Measurements from ENCODE around the gene BEGAIN. TPM values are rescaled to one million over a fixed set of nuclear protein-coding genes. Genes with fewer than 3 reads are reported as not detected.
A peak's percentile ranks its signal among the peaks of the same experiment; 100 is the strongest.

BEGAIN gene
- total RNA-seq, 2 experiments from 2014 or later = 0.10 TPM; not detected in 1

- DNase-seq = no peak
- H3K4me3 Mint-ChIP-seq = no peak overlapping the region
- H3K9me3 Mint-ChIP-seq = no peaks in the 10 kb centered on the region
- H3K27me3 Mint-ChIP-seq = peaks cover 2% of the 10 kb centered on the region
- no peak overlapping the region for H3K27ac Mint-ChIP-seq
- POLR2A ChIA-PET = no interaction called here
- H3K4me1 Mint-ChIP-seq = peaks cover 22% of the 10 kb centered on the region
- H3K36me3 Mint-ChIP-seq (ENCODE audit: low read depth) = no peaks in the 10 kb centered on the region
- CTCF ChIA-PET = no interaction called here
These were observed 37.2 kb downstream of the BEGAIN start for GRCh38 chr14:100549834-100550625.

GRCh38 chr14:100548939-100549338, 38.3 kb downstream of the BEGAIN start:
- H3K4me1 Mint-ChIP-seq = peaks cover 22% of the 10 kb centered on the region
- peaks cover 2% of the 10 kb centered on the region for H3K27me3 Mint-ChIP-seq
- DNase-seq = no peak
- H3K4me3 Mint-ChIP-seq = no peak overlapping the region
- ChIA-PET POLR2A (no interaction called here), CTCF (no interaction called here)
- H3K27ac Mint-ChIP-seq = peak overlapping the region; percentile 60
- H3K36me3 Mint-ChIP-seq (ENCODE audit: low read depth) = no peaks in the 10 kb centered on the region
- H3K9me3 Mint-ChIP-seq = no peaks in the 10 kb centered on the region

- ChIA-PET POLR2A (no interaction called here), CTCF (interaction anchor here (1.0 to 1.1 kb wide), 2 partner anchors 10 to 79 kb away, joined by 3 read pairs; no protein-coding TSS in a partner anchor)
- DNase-seq = no peak
- Mint-ChIP-seq H3K27me3 (peaks cover 2% of the 10 kb centered on the region), H3K4me3 (no peak overlapping the region), H3K27ac (no peak overlapping the region), H3K36me3 (ENCODE audit: low read depth) (no peaks in the 10 kb centered on the region), H3K4me1 (peaks cover 22% of the 10 kb centered on the region), H3K9me3 (no peaks in the 10 kb centered on the region)
These were observed 38.9 kb downstream of the BEGAIN start for GRCh38 chr14:100548295-100548655.

GRCh38 chr14:100547633-100548294, 39.5 kb downstream of the BEGAIN start:
- no peak overlapping the region for H3K27ac Mint-ChIP-seq
- no peak overlapping the region for H3K4me3 Mint-ChIP-seq
- no peaks in the 10 kb centered on the region for H3K9me3 Mint-ChIP-seq
- ChIA-PET CTCF (interaction anchor here (1.0 to 2.3 kb wide), 3 partner anchors 10 to 98 kb away, joined by 3 to 8 read pairs (median 3); no protein-coding TSS in a partner anchor), POLR2A (no interaction called here)
- H3K36me3 Mint-ChIP-seq (ENCODE audit: low read depth) = no peaks in the 10 kb centered on the region
- peaks cover 22% of the 10 kb centered on the region for H3K4me1 Mint-ChIP-seq
- peak; percentile 10 for DNase-seq
- H3K27me3 Mint-ChIP-seq = peaks cover 2% of the 10 kb centered on the region

- no peak overlapping the region for H3K27ac Mint-ChIP-seq
- no peaks in the 10 kb centered on the region for H3K36me3 Mint-ChIP-seq (ENCODE audit: low read depth)
- H3K4me1 Mint-ChIP-seq = peaks cover 22% of the 10 kb centered on the region
- DNase-seq = no peak
- no peaks in the 10 kb centered on the region for H3K9me3 Mint-ChIP-seq
- POLR2A ChIA-PET = no interaction called here
- peaks cover 2% of the 10 kb centered on the region for H3K27me3 Mint-ChIP-seq
- H3K4me3 Mint-ChIP-seq = no peak overlapping the region
- CTCF ChIA-PET = interaction anchor here (0.7 to 2.3 kb wide), 8 partner anchors 9 to 1308 kb away, joined by 3 to 8 read pairs (median 3); no protein-coding TSS in a partner anchor
These were observed 41.2 kb downstream of the BEGAIN start for GRCh38 chr14:100546051-100546443.

- Mint-ChIP-seq H3K27ac (no peak overlapping the region), H3K9me3 (no peaks in the 10 kb centered on the region), H3K4me3 (no peak overlapping the region), H3K36me3 (ENCODE audit: low read depth) (no peaks in the 10 kb centered on the region), H3K4me1 (peaks cover 22% of the 10 kb centered on the region), H3K27me3 (peaks cover 2% of the 10 kb centered on the region)
- POLR2A ChIA-PET = no interaction called here
- CTCF ChIA-PET = interaction anchor here (0.8 to 2.3 kb wide), 4 partner anchors 54 to 116 kb away, joined by 3 to 8 read pairs (median 3); no protein-coding TSS in a partner anchor
- DNase-seq = no peak
These were observed 41.9 kb downstream of the BEGAIN start for GRCh38 chr14:100545359-100545758.

GRCh38 chr14:100544506-100545141, 42.6 kb downstream of the BEGAIN start:
- peaks cover 2% of the 10 kb centered on the region for H3K27me3 Mint-ChIP-seq
- DNase-seq = no peak
- no peaks in the 10 kb centered on the region for H3K36me3 Mint-ChIP-seq (ENCODE audit: low read depth)
- ChIA-PET POLR2A (no interaction called here), CTCF (interaction anchor here (1.4 kb wide), 1 partner anchor 11 kb away, joined by 3 read pairs; no protein-coding TSS in a partner anchor)
- no peak overlapping the region for H3K27ac Mint-ChIP-seq
- H3K4me1 Mint-ChIP-seq = peaks cover 22% of the 10 kb centered on the region
- no peaks in the 10 kb centered on the region for H3K9me3 Mint-ChIP-seq
- H3K4me3 Mint-ChIP-seq = no peak overlapping the region

GRCh38 chr14:100543471-100544455, 43.5 kb downstream of the BEGAIN start:
- Mint-ChIP-seq H3K27ac (no peak overlapping the region), H3K27me3 (peaks cover 2% of the 10 kb centered on the region), H3K9me3 (no peaks in the 10 kb centered on the region), H3K36me3 (ENCODE audit: low read depth) (no peaks in the 10 kb centered on the region), H3K4me1 (peaks cover 22% of the 10 kb centered on the region), H3K4me3 (no peak overlapping the region)
- ChIA-PET POLR2A (no interaction called here), CTCF (interaction anchor here (0.6 to 1.4 kb wide), 2 partner anchors 10 to 139 kb away, joined by 3 read pairs; no protein-coding TSS in a partner anchor)
- DNase-seq = no peak

GRCh38 chr14:100542619-100543205, 44.5 kb downstream of the BEGAIN start:
- peaks cover 2% of the 10 kb centered on the region for H3K27me3 Mint-ChIP-seq
- peaks cover 14% of the 10 kb centered on the region for H3K4me1 Mint-ChIP-seq
- peak overlapping the region; percentile 1 for H3K27ac Mint-ChIP-seq
- ChIA-PET CTCF (no interaction called here), POLR2A (no interaction called here)
- no peaks in the 10 kb centered on the region for H3K9me3 Mint-ChIP-seq
- DNase-seq = no peak
- no peaks in the 10 kb centered on the region for H3K36me3 Mint-ChIP-seq (ENCODE audit: low read depth)
- H3K4me3 Mint-ChIP-seq = no peak overlapping the region

- DNase-seq = no peak
- CTCF ChIA-PET = interaction anchor here (1.7 kb wide), 1 partner anchor 104 kb away, joined by 4 read pairs; no protein-coding TSS in a partner anchor
- Mint-ChIP-seq H3K4me1 (peaks cover 6% of the 10 kb centered on the region), H3K9me3 (no peaks in the 10 kb centered on the region), H3K27me3 (peaks cover 2% of the 10 kb centered on the region), H3K36me3 (ENCODE audit: low read depth) (no peaks in the 10 kb centered on the region), H3K4me3 (no peak overlapping the region), H3K27ac (peak overlapping the region; percentile 1)
- POLR2A ChIA-PET = no interaction called here
These were observed 45.3 kb downstream of the BEGAIN start for GRCh38 chr14:100541621-100542560.

GRCh38 chr14:100540926-100541620, 46.1 kb downstream of the BEGAIN start:
- DNase-seq = no peak
- Mint-ChIP-seq H3K36me3 (ENCODE audit: low read depth) (no peaks in the 10 kb centered on the region), H3K27ac (no peak overlapping the region), H3K4me3 (no peak overlapping the region), H3K27me3 (no peaks in the 10 kb centered on the region), H3K9me3 (no peaks in the 10 kb centered on the region), H3K4me1 (no peaks in the 10 kb centered on the region)
- POLR2A ChIA-PET = no interaction called here
- CTCF ChIA-PET = interaction anchor here (1.7 kb wide), 1 partner anchor 105 kb away, joined by 4 read pairs; no protein-coding TSS in a partner anchor
